Ovary (tissue), 3 donors: Measurements from ENCODE around the gene ST14.

Experiments used
- POLR2A ChIP-seq: fragments of 450-650 bp; IDR thresholded peaks from one replicate; pipeline ENCODE4 v1.6.1; 2017; ENCODE audit warnings: antibody characterized with exemption, mild to moderate bottlenecking, moderate library complexity
- TF ChIP-seq, protein P1 (sequence below), 3 donors: fragments of 450-650 bp in 2 of 3; fragments of 200-600 bp in 1 of 3; IDR thresholded peaks; one replicate each; pipeline versions ENCODE4 v1.5.1 to v1.8.0; 2016 to 2022; ENCODE audit warnings: antibody characterized with exemption in 3 of 3, mild to moderate bottlenecking in 1 of 3
- donor health status: DM: no; HTN: no; CAD: no.

DNA sequence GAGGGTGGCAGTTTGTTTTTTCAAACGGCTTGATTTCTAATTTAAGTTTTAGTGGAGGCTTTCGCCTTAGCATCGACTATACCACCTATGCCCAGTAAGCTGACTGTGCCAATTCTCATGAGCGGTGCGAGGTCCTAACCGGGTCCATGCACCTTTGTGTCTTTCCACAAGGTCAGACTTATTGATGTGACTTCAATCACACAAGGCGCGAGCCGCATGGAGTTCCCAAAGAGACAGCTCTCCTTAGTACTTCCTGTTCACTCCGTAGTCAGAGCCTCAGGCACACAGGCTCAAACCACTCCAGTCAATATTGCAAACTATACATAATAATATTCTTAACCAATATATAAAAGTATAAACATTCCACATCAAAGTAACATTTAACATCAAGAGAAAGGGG lies 18.2 kb downstream of the ST14 start:
- no peak for TF ChIP-seq POLR2A
- TF ChIP-seq, protein P1, sequence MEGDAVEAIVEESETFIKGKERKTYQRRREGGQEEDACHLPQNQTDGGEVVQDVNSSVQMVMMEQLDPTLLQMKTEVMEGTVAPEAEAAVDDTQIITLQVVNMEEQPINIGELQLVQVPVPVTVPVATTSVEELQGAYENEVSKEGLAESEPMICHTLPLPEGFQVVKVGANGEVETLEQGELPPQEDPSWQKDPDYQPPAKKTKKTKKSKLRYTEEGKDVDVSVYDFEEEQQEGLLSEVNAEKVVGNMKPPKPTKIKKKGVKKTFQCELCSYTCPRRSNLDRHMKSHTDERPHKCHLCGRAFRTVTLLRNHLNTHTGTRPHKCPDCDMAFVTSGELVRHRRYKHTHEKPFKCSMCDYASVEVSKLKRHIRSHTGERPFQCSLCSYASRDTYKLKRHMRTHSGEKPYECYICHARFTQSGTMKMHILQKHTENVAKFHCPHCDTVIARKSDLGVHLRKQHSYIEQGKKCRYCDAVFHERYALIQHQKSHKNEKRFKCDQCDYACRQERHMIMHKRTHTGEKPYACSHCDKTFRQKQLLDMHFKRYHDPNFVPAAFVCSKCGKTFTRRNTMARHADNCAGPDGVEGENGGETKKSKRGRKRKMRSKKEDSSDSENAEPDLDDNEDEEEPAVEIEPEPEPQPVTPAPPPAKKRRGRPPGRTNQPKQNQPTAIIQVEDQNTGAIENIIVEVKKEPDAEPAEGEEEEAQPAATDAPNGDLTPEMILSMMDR (IDR thresholded peaks at IDR 0.05): no peak
